ENCODE results near the gene SCGB1C2. TPM values are rescaled to one million over a fixed set of nuclear protein-coding genes. Genes with fewer than 3 reads are reported as not detected.

The SCGB1C2 gene
- total RNA-seq, 1 donor from 2014 or later = not detected

DNA sequence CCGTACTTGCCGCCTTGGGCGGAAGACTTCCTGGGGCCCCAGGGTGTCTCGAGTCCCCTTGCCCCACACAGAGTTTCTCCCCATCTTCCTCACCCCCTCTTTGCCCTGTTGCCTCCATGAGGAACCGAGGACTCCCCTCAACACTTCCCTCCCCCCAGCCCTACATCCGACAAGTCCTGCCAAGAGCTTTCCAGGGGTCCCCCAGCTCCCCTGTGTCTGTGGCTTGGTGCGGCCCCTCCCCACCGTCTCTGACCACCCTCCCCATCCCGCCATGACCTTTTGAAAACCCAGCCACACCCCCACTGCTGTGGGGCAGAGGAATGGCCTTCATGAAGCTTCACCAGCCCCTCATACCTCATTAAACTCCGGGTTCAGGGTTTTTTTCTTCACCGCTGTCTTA is 11.4 kb downstream of the SCGB1C2 start:
- peaks cover 2% of the 10 kb centered on the region for H3K27me3 Mint-ChIP-seq (ENCODE audit: low read depth)
- no peak overlapping the region for H3K27ac Mint-ChIP-seq (ENCODE audit: unreplicated experiment)
- H3K9me3 Mint-ChIP-seq (ENCODE audit: low read depth) = no peaks in the 10 kb centered on the region

DNA sequence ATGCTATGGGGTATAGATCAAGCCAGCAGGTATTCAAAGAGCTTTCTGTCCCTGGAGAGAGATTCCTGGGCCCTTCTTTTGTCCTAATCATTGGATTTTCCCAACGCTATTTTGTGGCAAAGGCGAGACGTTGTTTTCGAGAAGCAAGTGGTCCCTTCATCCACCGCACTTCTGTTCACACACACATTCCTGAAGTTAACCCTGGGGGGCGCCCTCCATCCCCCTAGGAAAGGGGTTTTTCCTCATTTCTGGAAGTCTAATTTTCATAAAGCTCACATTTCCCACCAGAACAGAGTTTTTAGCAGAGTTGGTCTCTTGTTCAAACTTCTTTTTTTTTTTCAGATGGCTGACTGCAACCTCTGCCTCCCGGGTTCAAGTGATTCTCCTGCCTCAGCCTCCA is 11.9 kb downstream of the SCGB1C2 start:
- H3K27ac Mint-ChIP-seq (ENCODE audit: unreplicated experiment) = no peak overlapping the region
- no peaks in the 10 kb centered on the region for H3K36me3 Mint-ChIP-seq (ENCODE audit: low read depth)
- TF ChIP-seq, protein P1, sequence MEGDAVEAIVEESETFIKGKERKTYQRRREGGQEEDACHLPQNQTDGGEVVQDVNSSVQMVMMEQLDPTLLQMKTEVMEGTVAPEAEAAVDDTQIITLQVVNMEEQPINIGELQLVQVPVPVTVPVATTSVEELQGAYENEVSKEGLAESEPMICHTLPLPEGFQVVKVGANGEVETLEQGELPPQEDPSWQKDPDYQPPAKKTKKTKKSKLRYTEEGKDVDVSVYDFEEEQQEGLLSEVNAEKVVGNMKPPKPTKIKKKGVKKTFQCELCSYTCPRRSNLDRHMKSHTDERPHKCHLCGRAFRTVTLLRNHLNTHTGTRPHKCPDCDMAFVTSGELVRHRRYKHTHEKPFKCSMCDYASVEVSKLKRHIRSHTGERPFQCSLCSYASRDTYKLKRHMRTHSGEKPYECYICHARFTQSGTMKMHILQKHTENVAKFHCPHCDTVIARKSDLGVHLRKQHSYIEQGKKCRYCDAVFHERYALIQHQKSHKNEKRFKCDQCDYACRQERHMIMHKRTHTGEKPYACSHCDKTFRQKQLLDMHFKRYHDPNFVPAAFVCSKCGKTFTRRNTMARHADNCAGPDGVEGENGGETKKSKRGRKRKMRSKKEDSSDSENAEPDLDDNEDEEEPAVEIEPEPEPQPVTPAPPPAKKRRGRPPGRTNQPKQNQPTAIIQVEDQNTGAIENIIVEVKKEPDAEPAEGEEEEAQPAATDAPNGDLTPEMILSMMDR (IDR thresholded peaks at IDR 0.05) = peak; percentile 25
- peak; percentile 22 for DNase-seq (ENCODE audit: low spot score)
- peaks cover 2% of the 10 kb centered on the region for H3K27me3 Mint-ChIP-seq (ENCODE audit: low read depth)
- H3K4me1 Mint-ChIP-seq (ENCODE audit: low read depth) = no peaks in the 10 kb centered on the region
- no peaks in the 10 kb centered on the region for H3K9me3 Mint-ChIP-seq (ENCODE audit: low read depth)
- no peak overlapping the region for H3K4me3 Mint-ChIP-seq (ENCODE audit: unreplicated experiment)

More for the DNA sequence above, 11.4 kb downstream of the SCGB1C2 start:
- H3K4me3 Mint-ChIP-seq (ENCODE audit: unreplicated experiment) = no peak overlapping the region
- H3K36me3 Mint-ChIP-seq (ENCODE audit: low read depth) = no peaks in the 10 kb centered on the region
- TF ChIP-seq, protein P1 (IDR thresholded peaks at IDR 0.05) = no peak
- DNase-seq (ENCODE audit: low spot score) = no peak
- H3K4me1 Mint-ChIP-seq (ENCODE audit: low read depth) = no peaks in the 10 kb centered on the region

DNA sequence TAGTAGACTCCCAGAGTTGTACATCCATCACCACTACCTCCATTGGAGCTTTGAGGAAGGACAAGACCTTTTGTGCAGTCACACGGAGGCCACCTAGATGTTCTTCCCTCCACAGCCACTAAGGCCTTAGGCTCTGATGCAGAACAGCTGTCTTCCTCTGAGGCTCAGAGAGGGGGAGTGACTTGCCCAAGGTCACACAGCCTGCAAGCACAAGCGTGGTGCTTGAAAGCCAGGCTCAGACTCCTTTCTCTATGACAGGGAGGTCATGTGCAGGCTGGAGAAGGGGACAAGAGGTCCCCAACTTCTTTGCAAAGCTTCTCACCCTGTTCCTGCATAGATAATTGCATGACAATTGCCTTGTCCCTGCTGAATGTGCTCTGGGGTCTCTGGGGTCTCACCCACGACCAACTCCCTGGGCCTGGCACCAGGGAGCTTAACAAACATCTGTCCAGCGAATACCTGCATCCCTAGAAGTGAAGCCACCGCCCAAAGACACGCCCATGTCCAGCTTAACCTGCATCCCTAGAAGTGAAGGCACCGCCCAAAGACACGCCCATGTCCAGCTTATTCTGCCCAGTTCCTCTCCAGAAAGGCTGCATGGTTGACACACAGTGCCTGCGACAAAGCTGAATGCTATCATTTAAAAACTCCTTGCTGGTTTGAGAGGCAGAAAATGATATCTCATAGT is 12.7 kb downstream of the SCGB1C2 start:
- Mint-ChIP-seq H3K4me1 (ENCODE audit: low read depth) (no peaks in the 10 kb centered on the region), H3K4me3 (ENCODE audit: unreplicated experiment) (no peak overlapping the region), H3K27me3 (ENCODE audit: low read depth) (peaks cover 2% of the 10 kb centered on the region), H3K9me3 (ENCODE audit: low read depth) (no peaks in the 10 kb centered on the region), H3K27ac (ENCODE audit: unreplicated experiment) (no peak overlapping the region), H3K36me3 (ENCODE audit: low read depth) (no peaks in the 10 kb centered on the region)
- peak; percentile 39 for DNase-seq (ENCODE audit: low spot score)
- TF ChIP-seq, protein P1 (IDR thresholded peaks at IDR 0.05) = no peak

- TF ChIP-seq, protein P1 (IDR thresholded peaks at IDR 0.05) = no peak
- no peak overlapping the region for H3K4me3 Mint-ChIP-seq (ENCODE audit: unreplicated experiment)
- H3K4me1 Mint-ChIP-seq (ENCODE audit: low read depth) = no peaks in the 10 kb centered on the region
- H3K9me3 Mint-ChIP-seq (ENCODE audit: low read depth) = no peaks in the 10 kb centered on the region
- no peaks in the 10 kb centered on the region for H3K36me3 Mint-ChIP-seq (ENCODE audit: low read depth)
- no peak for DNase-seq (ENCODE audit: low spot score)
- H3K27me3 Mint-ChIP-seq (ENCODE audit: low read depth) = peaks cover 2% of the 10 kb centered on the region
- no peak overlapping the region for H3K27ac Mint-ChIP-seq (ENCODE audit: unreplicated experiment)
Measured at GRCh38 chr17:151004-151403, 13.6 kb downstream of the SCGB1C2 start.

GRCh38 chr17:151886-152859 is 14.8 kb downstream of the SCGB1C2 start:
- Mint-ChIP-seq H3K9me3 (ENCODE audit: low read depth) (no peaks in the 10 kb centered on the region), H3K27me3 (ENCODE audit: low read depth) (peaks cover 2% of the 10 kb centered on the region), H3K4me1 (ENCODE audit: low read depth) (no peaks in the 10 kb centered on the region), H3K4me3 (ENCODE audit: unreplicated experiment) (no peak overlapping the region), H3K27ac (ENCODE audit: unreplicated experiment) (no peak overlapping the region), H3K36me3 (ENCODE audit: low read depth) (no peaks in the 10 kb centered on the region)
- DNase-seq (ENCODE audit: low spot score) = peak; percentile 82
- TF ChIP-seq, protein P1 (IDR thresholded peaks at IDR 0.05) = no peak

Data from chondrocyte (in vitro differentiated cells).